KG1 (cell line): ENCODE results near the gene EPB41L5.
"Not testable (repeated sequence)": the region's sequence is repeated elsewhere in the genome, so short reads cannot be mapped to it uniquely, and the experiment has no call there.

Source experiments
- DNase-seq: peaks from one replicate; lab custom pipeline; 2025; lab: John Stamatoyannopoulos, UW

EPB41L5 gene

DNA sequence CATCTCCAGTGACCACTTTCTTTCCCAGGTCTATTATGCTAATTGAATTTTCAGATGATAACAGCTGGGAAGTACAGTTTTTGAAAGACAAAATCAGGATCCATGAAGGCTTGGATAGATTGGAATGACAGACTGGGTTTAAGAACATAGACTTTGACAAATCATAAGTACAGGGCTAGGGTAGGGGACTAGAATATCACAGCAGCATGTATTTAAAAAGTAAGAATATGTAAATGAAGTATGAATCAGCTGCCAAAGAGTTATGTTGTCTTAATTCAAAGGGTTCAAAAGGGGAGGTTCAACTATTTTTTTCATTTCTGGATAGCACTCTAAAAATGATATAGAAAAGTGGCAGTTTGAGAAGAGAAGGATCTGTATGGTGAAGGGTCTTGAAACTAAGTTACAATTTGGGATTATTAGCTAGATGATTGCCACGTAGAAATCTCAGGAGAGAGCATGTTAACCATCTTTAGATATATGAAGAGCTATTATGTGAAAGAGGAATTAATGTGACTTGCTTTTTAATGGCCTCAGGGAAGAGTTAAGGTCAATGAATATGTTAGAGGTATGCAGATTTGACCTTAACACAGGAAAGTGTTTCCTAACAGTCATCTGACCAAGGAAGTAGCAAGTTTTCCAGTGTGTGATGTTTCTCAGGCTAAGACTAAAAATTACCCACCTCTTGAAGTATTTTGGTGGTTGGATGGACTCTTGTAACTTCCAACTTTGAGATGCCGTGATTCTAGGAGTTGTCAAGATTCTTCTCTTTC is 128.6 kb downstream of the EPB41L5 start:
- DNase-seq = no peak

DNA sequence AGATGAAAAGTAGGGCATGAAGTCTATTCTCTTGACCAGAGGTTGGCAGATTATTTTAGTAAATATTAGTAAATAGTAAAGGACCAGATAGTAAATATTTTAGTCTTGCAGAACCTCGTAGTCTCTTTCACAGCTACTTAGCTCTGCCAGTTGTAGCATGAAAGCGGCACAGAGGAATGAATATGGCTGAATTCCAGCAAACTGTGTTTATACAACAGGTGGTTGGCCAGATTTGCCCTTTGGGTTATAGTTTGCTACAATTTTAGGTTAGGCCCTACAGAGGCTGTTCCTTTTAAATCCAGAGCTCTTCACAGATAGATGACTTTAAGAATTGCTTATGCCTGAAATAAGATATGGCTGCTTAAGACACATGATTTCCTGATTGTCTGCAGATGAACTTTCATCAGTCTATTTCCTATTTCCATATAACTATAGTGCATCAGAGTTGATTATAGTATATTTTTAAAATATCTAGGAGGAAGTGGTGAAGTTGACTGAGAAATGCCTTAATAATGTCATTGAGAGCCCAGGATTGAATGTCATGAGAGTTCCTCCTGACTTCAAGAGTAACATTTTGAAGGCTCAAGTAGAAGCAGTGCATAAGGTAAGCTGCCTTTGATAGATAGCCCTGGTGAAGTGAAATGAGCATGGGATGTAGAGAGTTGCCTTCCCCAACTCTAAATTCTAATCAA is 129.8 kb downstream of the EPB41L5 start:
- DNase-seq = no peak

DNA sequence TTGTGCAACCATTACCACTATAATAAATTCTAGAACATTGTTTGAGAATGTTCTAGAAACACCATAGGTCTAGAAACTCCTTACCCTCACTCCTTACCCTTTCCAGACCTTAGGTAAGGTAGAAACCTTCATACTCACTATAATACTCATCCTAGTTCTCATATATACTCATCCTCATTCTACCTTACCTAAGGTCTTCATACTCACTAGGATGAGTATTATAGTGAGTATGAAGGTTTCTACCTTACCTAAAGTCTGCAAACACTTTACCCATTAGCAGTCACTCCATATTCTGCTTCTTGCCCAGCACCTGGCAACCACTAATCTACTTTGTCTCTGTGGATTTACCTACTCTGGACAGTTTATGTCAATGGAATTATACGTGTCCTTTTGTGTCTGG is 135.4 kb downstream of the EPB41L5 start:
- DNase-seq = no peak

DNA sequence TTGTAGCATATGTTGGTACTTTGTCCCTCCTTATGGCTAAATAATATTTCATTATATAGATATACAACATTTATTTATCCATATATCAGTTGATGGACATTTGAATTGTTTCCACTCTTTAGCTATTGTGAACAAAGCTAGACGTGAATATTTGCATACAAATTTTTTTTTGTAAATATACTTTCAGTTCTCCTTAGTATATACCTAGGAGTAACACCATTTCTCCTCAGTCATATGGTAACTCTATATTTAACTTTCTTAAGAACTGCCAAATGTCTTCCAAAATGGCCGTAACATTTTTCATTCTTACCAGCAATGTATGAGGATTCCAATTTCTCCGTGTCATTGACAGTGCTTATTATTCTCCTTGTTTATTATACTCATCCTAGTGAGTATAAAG is 135.8 kb downstream of the EPB41L5 start:
- DNase-seq = no peak

DNA sequence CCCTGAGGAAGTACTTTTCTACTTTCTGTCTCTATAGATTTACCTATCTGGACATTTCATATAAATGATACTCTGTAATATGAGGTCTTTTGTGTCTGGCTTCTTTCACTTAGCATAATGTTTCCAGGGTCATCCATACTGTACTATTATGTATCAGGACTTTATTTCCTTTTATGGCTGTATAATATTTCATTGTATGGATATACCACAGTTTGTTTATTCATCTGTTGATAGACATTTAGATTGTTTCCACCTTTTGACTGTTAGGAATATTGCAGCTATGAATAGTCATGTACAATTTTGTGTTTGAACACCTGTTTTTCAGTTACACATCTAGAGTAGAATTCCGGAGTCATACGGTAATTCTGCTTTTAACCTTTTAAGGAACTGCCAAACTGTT is 136.5 kb downstream of the EPB41L5 start:
- DNase-seq = no peak

DNA sequence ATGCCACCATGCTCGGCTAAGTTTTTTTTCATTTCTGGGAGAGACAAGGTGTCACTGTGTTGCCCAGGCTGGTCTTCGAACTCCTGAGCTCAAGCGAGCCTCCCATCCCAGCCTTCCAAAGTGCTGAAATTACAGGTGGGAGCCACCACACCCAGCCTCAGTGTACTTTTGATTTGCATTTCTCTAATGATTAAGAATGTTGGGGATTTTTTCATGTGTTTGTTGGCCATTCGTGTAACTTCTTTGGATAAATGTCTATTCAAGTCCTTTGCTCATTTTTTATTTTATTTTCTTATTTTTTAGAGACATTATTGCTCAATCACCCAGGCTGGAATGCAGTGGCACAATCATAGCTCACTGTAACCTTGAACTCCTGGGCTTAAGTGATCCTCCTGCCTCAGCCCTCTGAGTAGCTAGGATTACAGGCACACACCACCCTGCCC is 137.2 kb downstream of the EPB41L5 start:
- DNase-seq = no peak

DNA sequence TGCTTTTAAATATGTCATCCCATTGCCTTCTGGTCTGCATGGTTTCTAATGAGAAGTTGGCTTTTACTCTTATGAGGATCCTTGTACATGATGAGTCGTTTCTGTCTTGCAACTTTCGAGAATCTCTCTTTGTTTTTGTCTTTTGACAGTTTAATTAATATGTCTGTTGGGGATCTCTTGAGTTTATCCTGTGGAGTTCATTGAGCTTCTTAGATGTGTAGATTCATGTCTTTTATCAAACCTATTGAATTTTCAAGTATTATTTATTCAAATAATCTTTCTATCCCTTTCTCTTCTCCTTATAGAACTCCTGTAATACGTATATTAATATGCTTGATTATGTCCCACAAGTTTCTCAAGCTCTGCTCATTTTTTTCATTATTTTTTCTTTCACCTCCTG is 142.4 kb downstream of the EPB41L5 start:
- DNase-seq = no peak

DNA sequence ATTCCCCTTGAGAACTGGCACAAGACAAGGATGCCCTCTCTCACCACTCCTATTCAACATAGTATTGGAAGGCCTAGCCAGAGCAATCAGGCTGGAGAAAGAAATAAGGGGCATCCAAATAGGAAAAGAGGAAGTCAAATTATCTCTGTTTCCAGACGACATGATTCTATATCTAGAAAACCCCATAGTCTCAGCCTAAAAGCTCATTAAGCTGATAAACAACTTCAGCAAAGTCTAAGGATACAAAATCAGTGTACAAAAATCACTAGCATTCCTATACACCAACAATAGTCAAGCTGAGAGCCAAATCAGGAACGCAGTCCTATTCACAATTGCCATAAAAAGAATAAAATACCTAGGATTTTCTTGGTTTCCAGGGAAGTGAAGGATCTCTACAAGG is 145.8 kb downstream of the EPB41L5 start:
- not testable (repeated sequence) for DNase-seq

DNA sequence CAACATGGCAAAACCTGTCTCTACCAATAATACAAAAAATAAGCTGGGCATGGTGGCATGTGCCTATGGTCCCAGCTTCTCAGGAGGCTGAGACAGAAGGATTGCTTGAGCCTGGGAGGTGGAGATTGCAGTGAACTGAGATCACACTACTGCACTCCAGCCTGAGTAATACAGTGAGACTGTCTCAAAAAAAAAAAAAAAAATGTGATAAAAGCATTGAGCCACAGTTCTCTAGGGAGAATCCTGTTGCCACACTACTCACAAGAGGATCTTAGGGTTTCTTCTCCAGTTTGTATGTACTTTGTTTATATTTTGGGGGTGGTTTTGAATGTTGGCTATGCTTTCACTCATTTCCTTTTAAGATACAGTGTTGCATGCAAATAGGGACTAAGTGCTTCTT is 148.3 kb downstream of the EPB41L5 start:
- no peak for DNase-seq

DNA sequence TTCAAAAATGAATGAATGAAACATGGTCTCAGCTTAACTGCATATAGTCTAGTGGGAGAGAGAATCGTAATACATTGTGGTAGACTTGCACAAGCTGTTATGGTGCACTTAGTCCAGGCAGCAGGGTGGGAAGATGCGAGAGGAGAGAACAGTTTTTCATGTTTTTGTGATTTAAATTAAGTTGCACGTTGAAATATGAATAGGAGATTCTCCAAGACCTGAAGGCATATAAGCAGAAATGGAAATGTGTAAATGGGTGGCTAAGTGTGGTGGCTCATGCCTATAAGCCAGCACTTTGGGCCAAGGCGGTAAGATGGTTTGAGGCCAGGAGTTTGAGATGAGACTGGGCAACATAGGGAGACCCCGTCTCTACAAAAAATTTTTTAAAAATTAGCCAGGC is 149.8 kb downstream of the EPB41L5 start:
- no peak for DNase-seq

DNA sequence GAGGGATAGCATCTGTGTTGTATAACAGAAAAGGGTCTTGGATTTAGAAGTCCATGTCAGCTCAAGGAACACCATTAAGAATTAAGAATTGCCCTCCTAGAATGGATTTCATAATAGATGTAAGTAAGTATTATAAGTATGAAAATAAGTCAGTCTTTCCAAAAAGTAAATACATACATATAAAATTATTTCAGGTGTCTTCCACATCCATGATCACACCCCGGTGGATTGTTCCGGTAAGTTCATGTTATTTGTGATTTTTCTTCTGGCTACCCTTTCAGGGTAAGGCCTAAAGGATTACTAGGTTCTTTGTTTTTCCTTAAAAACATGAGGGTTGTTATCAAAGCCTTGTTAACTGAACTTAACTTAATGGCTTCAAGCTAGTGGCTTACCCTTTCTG is 154.4 kb downstream of the EPB41L5 start:
- no peak for DNase-seq

DNA sequence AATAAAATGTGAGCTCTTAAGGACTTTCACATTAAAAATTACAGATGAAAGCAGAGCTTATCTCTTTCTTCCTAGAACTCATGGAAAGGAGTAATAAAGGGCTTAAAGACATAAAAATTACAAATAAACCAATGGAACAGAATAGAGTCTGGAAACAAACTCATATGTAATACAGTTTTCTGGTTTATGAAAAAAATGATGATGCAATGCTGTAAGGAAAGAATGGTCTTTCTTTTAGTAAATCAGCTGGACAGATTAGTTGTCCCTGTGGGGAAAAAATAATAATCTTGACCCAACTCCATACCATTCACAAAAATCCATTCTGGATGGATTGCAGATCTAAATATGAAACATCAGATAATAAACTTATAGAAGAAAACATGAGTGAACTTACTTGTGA is 156.1 kb downstream of the EPB41L5 start:
- DNase-seq = no peak

DNA sequence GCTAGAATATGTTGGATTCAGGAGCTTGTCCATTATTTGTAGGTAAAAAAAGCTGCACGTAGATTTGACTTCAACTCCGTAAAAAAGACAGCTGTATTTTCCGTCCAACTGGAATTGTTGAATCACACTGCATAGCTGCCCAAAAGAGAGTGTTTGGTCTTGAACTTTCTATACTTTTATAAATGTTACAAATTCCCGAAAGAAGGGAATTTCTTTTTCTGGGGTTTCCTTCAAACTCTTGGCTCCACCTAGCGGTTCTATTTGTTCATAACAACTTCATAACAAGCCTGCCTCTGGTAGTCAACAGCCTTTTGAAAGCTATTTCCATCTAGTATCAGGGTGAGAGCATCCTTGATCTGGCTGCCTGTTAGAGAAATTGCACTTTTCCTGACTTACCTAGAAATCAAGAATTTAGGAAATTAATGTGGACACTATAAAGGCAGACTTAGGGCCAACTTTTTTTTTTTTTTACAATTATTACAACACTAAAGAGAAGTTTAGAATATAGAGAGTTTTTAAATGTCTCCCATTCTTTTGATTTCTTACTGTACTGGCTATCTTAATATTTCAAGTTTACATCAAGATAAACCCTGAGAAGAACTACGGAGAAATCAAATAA is 162.2 kb downstream of the EPB41L5 start:
- peak; percentile 61 for DNase-seq

DNA sequence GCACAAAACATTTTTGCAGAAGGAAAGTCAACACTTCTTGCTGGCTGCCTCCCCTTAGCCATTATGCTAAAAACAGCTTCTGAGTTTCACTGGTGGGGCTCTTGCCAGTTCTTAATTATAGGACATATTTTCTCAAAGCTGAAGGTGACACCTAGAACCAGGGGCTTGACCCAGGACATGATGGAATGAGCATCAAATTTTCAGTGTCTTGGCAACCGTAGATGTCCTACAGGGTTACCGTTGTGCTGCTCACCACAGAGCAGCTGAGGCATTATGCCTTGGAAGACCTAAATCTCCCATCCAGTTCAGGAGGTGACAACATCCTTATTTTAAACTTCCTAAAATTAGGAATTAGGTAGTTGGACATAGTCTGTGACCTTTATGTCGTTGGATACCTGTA is 163.6 kb downstream of the EPB41L5 start:
- no peak for DNase-seq

DNA sequence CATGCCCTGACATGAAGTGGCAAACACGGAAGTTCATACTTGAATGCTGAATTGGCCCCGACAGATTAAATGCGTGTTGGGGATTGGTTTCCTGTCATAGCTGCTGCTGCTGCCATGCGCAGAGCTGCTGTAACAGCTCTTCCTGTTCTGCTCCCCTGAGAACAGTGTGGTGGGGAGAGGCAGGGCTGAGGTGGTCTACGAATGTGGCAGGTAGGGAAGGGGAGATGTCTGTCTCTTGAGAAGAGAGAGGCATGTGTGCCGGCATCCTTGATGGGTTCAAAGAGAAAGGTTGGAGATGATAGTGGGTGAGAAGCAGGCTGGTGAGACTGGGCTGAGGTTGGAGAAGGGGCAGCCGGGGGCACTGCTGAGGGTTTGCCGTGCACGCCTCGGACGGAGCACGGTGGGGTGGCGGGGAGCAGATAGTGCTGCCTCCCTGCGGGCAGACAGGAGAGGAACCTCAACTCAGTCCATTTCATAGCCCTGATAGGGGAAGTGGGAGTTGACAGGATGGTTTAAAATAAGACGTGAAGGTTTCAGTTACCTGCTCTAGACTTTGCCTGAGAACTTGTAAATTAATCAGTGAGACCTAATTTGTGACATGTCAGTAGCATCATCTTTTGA is 164.2 kb downstream of the EPB41L5 start:
- peak; percentile 80 for DNase-seq

DNA sequence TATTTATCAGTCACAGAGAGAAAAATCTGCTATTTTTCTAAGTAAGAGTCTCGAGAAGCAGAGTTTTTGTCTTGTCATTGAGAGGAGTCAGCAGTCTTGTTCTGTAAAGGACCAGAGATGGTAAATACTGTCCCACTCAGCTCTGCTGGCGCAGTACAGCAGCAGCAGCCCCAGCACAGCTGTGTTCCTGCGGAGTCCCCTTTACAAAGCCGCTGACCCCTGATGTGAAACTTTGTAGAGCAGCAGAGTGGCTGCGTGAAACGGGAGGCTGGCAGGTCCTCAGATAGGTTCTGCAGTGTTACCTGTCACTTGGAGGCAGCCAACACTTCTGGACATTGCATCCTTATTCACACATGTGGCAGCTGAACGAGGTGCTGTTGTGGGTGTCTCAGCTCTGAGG is 165.1 kb downstream of the EPB41L5 start:
- no peak for DNase-seq

DNA sequence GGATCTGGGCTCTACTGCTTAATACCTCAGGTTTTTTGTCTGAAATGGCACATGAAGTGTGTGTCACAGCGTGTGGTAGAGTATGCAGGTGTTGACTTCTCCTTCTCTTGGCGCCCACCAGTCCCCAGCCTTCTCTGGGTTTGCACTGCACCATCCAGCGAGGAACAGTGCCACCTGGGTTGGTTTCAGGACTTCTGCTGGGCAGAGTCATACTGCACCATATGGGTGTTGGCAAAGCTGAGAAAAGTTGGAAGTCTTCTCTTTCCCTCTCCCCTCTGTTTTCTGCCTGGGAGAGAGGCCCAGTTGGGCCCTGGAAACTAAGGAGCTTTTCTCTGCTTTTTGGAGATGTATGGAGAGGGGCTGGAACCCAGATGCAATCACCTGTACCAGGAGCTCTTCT is 166.5 kb downstream of the EPB41L5 start:
- no peak for DNase-seq

DNA sequence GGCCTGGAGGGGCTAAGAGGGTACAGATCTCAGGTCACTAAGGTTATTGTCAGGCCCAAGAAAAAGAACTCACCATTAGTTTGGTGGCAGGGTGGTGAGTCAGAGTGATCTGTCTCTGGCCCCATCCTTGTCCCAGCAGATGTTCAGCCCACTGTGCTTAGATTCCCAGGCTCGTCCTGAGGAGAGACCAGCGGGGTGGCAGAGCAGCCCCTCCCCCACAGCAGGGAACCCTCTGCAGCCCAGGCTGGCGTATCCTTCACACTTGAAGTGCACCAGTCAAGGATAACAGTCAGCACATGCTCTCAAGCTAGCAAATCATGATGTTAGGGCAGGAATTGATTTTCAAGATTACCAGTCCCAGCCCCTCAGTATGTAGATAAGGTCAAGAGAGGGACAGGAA is 167.2 kb downstream of the EPB41L5 start:
- DNase-seq = no peak

DNA sequence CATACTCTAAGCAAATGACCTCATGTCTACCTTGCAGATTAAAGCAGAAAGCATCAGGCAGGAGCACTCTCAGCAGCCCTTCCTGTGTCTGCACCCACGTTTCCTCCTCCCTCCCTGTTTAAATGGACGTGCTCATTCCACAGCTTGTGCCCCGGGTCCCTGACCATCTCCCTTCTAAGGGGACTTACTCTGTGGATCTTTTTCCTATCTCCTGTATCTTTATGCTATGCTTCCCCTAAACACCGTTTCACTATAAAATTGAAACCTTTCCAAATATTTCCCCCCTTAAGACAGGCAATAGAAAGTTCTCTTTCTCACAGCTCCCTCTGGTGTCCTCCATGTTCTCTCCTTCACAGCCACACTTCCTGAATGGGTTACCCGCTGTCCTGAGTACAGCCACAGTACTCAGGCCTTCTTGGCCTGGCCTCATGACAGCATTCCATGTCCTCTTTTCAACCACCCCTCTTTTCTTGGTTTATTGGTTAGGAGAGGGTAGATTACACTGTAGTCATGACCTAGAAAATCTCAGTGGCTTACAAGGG is 169.2 kb downstream of the EPB41L5 start:
- DNase-seq = no peak

DNA sequence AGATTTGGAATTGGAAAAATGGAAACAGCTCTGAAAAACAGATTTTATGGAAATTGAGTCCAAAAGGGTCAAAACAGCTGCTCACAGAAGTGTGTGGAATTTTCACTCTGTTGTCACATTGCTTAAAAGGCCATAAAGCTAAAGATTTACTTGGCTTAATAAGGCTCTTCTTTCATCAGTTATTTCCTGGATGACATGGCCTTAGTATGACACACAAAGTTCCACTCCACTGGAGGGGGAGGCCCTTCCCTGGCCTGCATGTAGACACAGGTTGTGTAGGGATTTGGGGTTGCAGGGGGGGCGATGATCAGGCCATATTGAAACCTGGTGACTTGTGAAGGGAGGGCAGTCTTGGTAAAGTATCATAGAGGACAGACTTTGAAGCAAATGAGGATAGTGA is 176.3 kb downstream of the EPB41L5 start:
- DNase-seq = no peak

DNA sequence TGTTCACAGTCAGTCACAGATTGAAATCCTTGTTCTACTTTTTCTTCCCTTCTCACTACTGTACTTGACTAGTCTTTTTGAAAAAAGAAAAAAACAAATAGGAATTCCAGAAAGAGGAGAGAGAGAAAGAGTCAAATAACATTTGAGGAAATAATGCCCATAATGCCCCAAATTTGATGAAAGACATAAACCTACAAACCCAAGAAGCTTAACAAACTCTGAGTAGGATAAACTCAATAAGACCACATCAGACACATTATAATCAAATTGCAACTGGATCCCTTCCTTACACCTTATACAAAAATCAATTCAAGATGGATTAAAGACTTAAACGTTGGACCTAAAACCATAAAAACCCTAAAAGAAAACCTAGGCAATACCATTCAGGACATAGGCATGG is 179.4 kb downstream of the EPB41L5 start:
- DNase-seq = no peak

DNA sequence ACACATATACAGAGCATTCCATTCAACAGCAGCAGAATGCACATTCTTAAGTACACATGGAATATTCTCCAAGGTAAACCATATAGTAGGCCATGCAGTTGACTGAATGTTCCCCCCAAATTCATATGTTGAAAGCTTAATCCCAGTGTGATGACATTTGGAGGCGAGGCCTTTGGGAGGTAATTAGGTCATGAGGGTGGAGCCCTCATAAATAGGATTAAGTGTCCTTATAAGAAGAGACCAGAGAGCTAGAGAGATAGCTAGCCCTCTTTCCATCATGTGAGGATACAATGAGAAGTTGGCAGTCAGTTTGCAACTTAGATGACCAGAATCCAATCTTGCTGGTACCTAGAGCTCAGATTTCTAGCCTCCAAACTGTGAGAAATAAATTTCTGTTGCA is 182.7 kb downstream of the EPB41L5 start:
- no peak for DNase-seq
